HG03432 (cell line): ENCODE measurements around the gene GAS1.

Experiments used
- ATAC-seq: cut with Tn5 transposase; IDR thresholded peaks from one replicate; pipeline ENCODE4 v1.9.1; 2021; ENCODE audit warnings: mild to moderate bottlenecking, moderate library complexity; ENCODE audit not compliant: unreplicated experiment

GAS1 gene

DNA sequence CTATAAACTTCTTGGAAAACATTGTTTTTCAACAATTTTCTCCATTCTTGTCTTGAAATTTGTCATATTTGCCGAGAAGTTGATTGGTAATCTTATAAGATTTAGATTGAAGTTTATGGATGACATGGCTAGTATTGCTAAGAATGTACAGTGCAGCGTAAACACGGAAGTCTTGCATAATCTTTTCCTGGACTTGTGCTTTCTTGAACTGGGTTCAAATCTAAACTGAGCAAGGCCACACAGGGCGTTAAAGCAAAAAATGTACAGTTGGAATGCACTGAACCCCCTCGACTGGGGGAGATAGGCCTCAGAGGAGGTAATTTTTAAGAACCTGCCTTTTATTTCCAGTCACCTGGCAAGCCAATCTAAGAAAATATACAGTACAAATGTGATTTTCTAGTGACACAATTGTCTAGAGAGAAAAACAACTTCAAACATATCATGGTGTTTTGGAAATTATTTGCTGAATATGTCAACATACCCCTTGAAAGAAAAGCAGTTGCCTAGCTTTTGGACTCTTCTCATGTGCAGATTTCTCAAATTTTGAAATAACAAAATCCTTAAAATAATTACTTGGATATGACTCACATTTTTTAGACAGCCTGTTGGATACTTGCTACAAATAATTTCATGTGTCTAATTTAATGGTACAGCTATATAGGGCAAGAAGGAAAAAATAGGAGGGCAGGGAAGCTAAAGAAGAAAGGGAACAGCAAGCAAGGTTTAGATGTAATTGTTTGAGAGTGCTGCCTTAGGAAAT, 18.5 kb upstream of the GAS1 start:
- ATAC-seq, result no peak

DNA sequence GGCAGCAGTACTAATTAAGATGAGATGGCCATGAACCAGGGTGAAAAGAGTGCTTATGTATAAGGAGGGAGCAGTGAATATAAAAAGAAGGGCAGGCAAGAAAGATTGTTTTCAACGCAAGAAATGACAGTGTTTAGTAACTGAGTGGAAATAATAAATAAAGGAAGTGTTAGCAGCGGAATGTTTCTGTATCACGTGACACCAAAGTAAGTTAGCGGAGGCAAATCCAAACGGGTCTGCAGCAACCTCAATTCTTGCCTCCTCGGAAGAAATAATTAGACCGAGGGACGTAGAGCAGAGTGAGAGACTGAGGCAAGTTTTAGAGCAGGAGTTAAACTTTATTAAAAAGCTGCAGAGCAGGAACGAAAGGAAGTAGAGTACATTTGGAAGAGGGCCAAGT, 15.4 kb upstream of the GAS1 start:
- ATAC-seq, result no peak

DNA sequence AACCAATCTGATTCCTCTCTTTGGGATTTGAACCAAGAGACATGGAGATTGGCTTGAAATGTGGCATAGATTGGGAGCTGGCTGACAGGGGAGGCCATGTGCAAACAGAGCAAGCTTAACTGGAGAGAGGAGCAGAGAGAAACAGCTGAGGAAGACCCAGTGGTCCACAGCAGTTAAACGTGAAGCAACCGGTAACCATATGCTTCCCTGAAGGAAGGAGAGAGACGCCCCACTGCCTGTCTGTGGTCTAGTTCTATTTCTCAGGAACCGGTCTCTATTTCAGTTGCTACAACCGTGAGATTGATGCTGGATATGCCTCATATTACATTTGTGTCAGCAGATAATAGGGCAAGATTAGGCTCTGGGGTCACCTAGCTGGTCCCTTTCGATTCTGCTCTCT, 13.6 kb upstream of the GAS1 start:
- no peak for ATAC-seq

GRCh38 chr9:86958203-86958602, 10.9 kb upstream of the GAS1 start:
- ATAC-seq, result no peak

GRCh38 chr9:86955561-86955960, 8.3 kb upstream of the GAS1 start:
- ATAC-seq, result no peak

DNA sequence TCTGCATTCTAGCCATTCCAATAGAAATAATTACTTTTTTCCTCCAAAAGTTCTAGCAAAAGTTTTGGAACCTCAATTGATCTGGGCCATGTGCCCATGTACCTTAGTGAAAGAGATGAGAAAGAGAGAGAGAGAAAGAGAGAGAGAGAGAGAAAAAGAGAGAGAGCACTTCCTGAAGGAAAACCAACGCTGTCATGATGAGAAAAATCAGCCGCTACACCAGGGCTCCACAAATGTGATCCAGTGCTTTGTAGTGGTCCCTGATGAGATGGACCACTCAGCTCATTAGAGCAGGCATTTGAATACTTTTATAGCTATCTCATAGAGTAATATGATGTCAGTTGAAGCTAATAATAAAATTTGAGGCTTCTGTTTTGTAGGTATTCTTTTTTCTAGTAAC, 7.7 kb upstream of the GAS1 start:
- no peak for ATAC-seq

DNA sequence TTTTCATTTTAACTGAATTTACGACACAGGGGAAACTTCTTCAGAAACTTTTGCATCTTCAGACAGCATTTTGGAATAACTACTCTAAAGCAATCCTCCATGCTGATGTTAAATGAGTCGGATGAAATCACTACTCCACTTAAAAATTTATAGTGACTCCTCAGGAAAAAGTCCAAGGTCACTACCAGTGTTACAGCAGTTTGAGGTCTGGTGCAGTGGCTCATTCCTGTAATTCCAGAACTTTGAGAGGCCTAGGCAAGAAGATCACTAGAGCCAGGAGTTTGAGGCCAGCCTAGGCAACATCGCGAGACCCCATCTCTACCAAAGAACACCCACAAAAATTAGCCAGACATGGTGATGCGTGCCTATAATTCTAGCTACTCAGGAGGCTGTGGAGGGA, 5.9 kb upstream of the GAS1 start:
- ATAC-seq, result no peak

- ATAC-seq, result peak; percentile 78
Observed at GRCh38 chr9:86948074-86948929, 996 bp upstream of the GAS1 start.

DNA sequence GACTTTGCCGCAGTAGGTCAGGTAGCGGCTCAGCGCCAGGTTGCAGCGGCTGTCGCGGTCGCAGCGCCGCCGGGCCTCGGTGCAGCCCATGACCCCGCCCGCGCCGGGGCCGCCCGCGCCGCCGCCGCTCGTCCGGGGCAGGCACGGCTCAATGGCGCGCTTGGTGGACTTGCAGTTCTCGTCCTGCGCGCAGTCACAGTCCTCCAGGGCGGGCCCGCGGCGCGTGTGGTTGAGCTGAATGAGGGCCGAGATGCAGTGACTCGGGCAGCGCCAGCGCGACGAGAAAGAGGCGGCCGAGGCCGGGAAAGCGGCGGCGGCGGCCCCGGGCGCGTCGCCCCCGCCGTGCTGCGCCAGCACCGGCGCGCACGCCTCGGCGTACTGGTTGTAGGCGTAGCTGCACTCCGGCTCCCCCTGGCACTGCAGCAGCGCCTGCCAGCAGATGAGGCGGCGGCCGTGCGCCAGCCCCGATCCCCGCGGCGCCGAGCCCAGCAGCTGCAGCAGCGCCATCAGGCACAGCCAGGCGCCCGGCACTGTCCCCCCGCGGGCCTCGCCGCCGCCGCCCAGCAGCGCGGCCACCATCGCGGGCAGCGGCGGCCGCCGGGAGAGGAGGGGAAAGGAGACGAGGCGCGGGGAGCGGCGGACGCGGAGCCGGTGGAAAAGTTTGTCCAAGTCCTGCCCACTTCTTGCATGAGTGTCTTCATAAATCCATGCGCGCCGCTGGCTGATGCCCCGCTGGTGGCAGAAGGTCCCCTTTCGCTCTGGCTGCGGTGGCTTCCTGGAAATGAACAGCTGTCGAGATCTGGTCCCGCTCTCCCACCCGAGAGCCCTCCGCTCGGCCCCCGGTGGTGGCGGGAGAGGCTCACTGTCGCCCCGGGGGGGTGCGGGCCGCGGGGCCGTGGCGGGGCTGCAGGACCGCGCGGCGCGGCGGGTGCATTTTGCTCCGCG, 833 bp downstream of the GAS1 start:
- peak; percentile 52 for ATAC-seq

DNA sequence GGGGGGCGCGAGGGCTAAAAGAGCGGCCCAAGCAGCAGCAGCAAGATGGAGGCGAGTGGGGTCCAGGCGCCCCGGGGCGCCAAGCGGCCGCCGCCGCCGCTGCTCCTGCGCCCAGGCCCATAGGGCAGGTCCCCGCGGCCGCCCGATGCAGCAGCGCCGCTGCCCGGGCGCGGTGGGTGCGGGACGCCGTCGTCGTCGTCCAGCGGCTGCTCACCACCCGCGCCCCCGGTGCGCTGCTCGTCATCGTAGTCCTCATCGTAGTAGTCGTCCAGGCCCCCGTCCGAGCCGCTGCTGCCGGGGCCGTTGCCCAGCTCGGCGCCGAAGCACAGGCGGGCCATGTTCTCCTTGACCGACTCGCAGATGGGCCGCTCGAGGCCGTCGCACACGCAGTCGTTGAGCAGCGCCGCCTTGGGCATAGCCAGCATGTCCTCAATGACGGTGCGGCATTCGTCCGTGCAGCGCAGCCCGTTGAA, 1.5 kb downstream of the GAS1 start:
- no peak for ATAC-seq

GRCh38 chr9:86944796-86945727, 2.2 kb downstream of the GAS1 start:
- no peak for ATAC-seq

GRCh38 chr9:86943201-86944113, 3.8 kb downstream of the GAS1 start:
- no peak for ATAC-seq

DNA sequence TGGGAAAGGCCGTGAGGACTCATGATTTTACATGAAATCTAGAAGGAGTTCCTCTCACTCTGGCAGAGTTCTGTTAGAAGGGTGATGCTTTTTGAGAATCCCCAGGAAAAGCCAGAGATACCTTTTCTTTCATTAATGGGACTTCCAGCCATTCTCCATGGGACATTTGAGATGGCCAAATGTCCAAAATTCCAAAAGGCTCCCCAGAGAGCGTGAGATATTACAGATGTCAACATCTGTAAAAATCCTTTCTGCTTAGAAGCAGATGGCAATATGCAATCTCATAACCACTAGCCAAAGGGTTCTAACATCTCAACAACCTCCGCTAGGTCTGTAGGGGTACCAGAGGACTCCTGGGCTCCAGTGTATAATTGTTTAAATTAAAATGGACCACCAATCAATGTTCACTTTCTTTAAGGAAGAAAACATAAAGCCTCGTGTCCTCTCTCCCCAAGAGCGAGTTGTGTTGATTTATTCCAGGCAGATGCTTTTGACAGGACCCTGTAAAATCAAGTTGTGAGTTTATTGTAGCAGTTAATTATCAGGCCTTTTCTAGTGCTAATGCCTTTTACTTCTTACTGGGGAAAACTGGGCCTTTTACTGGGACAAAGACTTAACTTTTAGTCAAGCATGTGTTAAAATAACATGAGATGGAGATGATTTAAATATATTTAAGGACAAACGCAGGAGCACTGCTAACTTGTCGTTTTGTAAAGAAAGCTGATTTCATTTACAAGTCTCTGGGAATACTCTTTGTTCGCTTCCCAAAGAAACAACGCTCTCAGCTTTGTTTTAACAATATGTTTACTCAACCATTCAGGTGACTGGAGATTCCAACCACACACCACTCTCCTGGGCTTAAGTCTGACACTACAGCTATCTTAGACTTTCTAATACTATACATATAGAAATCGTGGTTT, 4.8 kb downstream of the GAS1 start:
- no peak for ATAC-seq

DNA sequence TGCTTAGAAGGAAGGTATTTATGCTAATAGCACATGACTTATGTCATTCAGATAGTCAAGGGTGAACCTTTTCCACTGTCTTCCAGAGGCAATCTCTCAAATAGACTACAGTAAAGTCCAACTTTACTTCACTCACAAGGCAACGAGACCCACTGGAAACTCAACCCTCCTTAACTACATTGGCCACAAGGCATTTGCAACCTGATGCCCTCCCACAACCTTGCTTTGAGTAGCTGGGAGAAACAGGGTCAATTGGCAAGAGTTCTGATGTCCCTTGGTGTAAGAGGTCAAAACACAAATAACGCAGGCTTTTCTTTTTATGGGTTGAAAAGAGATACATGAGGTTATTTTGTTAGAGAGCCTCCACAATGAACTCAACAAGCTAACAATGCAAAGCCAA, 6.1 kb downstream of the GAS1 start:
- no peak for ATAC-seq

DNA sequence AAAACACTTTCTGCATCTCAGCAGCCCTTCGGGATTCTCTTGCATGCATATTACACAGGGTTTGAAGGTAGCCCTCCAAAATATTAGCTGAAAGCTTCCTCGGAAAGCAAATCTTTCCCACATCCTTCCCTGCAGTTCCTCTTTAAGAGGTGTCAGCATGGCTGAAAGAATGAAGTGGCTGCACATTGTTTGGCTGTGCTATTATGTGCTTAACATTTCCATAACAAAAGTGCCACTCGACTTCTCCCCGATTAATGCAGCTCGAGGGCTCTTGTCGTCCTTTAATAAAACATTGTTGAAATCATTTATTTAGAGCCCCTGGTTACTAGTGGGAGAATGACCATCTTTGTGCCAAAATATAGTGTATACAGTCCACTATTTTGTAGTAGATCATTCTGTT, 6.5 kb downstream of the GAS1 start:
- no peak for ATAC-seq

GRCh38 chr9:86939891-86940290, 7.4 kb downstream of the GAS1 start:
- ATAC-seq, result no peak

DNA sequence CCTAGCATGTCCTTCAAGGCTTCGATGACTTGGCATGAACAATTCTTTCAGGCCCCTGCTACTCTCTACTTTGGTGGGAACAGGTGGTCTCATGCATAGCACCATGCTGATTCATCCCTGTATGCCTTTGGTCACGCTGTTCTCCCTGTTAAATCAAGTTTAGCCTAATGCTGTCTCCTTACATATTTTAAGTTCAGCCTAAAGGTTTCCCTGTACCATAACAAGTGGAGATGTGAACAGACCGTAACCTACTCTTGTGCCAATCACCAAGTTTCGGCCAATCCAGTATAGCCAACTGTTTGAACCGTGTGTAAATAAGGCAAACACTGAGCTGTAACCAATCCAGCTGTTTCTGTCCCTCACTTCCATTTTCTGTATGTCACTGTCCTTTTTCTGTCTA, 8.0 kb downstream of the GAS1 start:
- ATAC-seq, result no peak

GRCh38 chr9:86938780-86939179, 8.5 kb downstream of the GAS1 start:
- no peak for ATAC-seq
